PFSK-1 (cell line): ENCODE results near the gene ACTN4.

ENCODE experiments used
- FOXP2 ChIP-seq: optimal IDR thresholded peaks from 2 replicates; pipeline ENCODE3; 2011; ENCODE audit warnings: borderline replicate concordance, control low read depth, inconsistent platforms; ENCODE audit not compliant: insufficient read depth; ENCODE audit errors: extremely low read length, extremely low read depth
- POLR2AphosphoS5 ChIP-seq: IDR thresholded peaks from 2 replicates; pipeline ENCODE4 v1.6.1; 2012; ENCODE audit warnings: low read depth, mild to moderate bottlenecking, control low read depth, low read length, moderate library complexity
- REST ChIP-seq, 2 experiments: IDR thresholded peaks; 2 replicates each; pipeline versions ENCODE4 v1.6.1 to v1.8.0; 2011 to 2012; ENCODE audit warnings: low read depth in 2 of 2, low read length in 2 of 2, control low read depth in 1 of 2, inconsistent platforms in 1 of 2, mild to moderate bottlenecking in 1 of 2, moderate library complexity in 1 of 2; ENCODE audit not compliant: insufficient read depth in 1 of 2
- SIN3A ChIP-seq: IDR thresholded peaks from 2 replicates; pipeline ENCODE4 v1.6.1; 2012; ENCODE audit warnings: mild to moderate bottlenecking, low read length, moderate library complexity, borderline replicate concordance; ENCODE audit not compliant: insufficient read depth
- TAF1 ChIP-seq: IDR thresholded peaks from 2 replicates; pipeline ENCODE4 v1.6.1; 2012; ENCODE audit warnings: low read length, control low read depth, borderline replicate concordance; ENCODE audit not compliant: insufficient read depth

Gene ACTN4

GRCh38 chr19:38729653-38730469, 82.4 kb downstream of the ACTN4 start:
- TF ChIP-seq POLR2AphosphoS5: no peak
- no peak for TF ChIP-seq FOXP2
- TF ChIP-seq TAF1: no peak

- no peak for TF ChIP-seq FOXP2
- no peak for TF ChIP-seq TAF1
- no peak for TF ChIP-seq SIN3A
- TF ChIP-seq REST (IDR thresholded peaks at IDR 0.05; ENCODE audit: insufficient read depth in 1 of 2, low read depth in 2 of 2, low read length in 2 of 2): no peak
- no peak for TF ChIP-seq POLR2AphosphoS5
Observed at GRCh38 chr19:38730470-38730730, 83.0 kb downstream of the ACTN4 start.

GRCh38 chr19:38730731-38731589, 83.5 kb downstream of the ACTN4 start:
- no peak for TF ChIP-seq FOXP2
- no peak for TF ChIP-seq TAF1
- TF ChIP-seq REST (IDR thresholded peaks at IDR 0.05; ENCODE audit: insufficient read depth in 1 of 2, low read depth in 2 of 2, low read length in 2 of 2): no peak
- TF ChIP-seq SIN3A: no peak
- no peak for TF ChIP-seq POLR2AphosphoS5

- TF ChIP-seq SIN3A (no peak), REST (IDR thresholded peaks at IDR 0.05; ENCODE audit: insufficient read depth in 1 of 2, low read depth in 2 of 2, low read length in 2 of 2) (no peak), TAF1 (no peak), FOXP2 (no peak), POLR2AphosphoS5 (no peak)
Observed at GRCh38 chr19:38731654-38732301, 84.3 kb downstream of the ACTN4 start.

- TF ChIP-seq POLR2AphosphoS5 (no peak), REST (IDR thresholded peaks at IDR 0.05; ENCODE audit: insufficient read depth in 1 of 2, low read depth in 2 of 2, low read length in 2 of 2) (no peak), TAF1 (no peak), FOXP2 (no peak)
Observed at GRCh38 chr19:38733241-38733492, 85.7 kb downstream of the ACTN4 start.
